ENCODE measurements around the gene STIM1.
"Not testable (repeated sequence)": the region's sequence is repeated elsewhere in the genome, so short reads cannot be mapped to it uniquely, and the experiment has no call there.

STIM1 gene

DNA sequence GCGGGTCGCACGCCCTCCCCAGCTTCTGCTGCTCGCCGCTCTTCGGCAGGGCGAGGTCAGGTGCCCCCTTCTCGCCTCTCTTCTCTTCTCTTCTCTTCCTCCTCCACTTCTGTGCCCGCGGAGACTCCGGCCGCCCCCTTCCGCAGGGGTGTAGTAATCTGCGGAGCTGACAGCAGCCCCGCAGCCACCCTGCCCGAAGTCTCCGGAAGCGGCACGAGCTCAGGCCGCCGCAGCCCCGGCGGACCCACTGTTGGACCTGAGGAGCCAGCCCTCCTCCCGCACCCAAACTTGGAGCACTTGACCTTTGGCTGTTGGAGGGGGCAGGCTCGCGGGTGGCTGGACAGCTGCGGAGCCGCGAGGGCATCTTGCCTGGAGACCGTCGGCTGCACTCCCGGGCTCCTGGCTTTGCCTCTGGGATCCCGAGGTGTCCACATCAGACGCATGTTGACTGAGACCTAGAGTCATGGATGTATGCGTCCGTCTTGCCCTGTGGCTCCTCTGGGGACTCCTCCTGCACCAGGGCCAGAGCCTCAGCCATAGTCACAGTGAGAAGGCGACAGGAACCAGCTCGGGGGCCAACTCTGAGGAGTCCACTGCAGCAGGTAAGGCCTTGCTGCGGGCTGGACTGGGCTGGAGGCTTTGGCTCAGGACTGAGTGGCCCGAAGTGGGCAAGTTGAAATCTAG, 486 bp downstream of the STIM1 start:
- peak; percentile 25 for DNase-seq (ENCODE audit: low read depth)

DNA sequence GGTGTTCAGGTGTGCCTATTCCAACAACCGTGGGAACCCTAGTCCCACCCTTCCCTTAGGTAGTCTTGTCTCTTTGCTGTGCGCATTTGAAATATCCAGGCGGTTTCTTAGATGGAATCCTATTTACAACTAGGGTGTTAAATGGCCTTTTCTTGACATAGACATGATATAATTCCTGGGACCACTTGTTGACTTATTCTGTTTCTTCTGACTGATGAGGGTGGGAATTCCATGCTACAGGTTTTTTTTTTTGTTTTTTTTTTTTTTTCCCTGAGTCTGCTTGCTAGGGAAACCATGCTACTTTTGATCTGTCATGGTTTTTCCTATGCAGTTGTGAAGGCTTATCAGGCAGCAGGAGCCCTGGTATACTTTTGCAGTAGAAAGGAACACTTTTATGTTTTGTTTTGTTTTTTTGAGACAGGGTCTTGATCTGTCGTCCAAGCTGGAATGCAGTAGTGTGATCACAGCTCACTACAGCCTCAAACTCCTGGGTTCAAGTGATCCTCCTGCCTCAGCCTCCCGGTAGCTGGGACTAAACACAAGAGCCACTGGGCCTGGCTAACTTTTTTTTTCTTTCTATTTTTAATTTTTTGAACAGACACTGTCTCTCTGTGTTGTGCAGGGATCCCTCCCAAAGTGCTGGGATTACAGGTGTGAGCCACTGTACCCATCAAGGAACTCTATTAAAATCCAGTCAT, 1.5 kb downstream of the STIM1 start:
- no peak for DNase-seq (ENCODE audit: low read depth)

DNA sequence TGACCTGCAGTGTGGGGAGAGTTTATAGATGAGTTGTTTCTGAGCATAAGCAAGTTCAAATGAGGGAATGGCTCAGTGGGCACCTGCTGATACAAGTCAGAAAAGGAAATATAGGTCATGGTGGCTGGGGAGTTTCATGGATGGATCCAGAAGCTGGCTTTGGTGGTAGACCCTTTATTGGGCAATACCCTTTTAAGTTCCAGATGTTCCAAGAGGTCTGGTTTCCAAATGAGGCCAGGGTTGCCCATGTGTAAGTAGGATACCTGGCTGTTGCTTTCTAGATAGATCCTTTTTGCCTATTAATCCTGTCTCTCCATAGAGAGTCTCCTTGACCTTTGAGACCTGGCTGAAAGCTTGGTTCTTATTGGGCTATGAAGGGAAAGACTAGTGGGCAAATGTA, 2.2 kb downstream of the STIM1 start:
- DNase-seq (ENCODE audit: low read depth): no peak

GRCh38 chr11:3859373-3859881, 4.0 kb downstream of the STIM1 start:
- no peak for DNase-seq (ENCODE audit: low read depth)

DNA sequence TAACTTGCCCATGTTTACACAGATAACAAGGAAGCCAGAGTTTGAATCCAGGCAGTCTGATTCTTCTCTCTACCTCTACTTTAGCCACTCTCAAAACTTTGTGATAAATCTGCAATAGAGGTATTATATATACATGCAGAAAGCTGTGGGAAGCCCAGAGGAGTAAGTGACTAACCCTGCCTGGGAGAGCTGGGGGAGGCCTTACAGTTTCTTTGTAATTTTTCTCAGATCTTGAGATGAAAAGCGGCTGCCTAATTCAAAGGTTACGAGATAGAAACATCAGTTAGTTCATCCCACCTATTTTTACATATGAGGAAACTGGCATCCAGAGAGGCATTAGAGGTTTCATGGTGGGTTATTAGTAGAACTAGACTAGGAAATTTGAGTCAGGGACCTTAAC, 4.9 kb downstream of the STIM1 start:
- DNase-seq (ENCODE audit: low read depth): no peak

GRCh38 chr11:3860898-3861393, 5.5 kb downstream of the STIM1 start:
- not testable (repeated sequence) for DNase-seq (ENCODE audit: low read depth)

DNA sequence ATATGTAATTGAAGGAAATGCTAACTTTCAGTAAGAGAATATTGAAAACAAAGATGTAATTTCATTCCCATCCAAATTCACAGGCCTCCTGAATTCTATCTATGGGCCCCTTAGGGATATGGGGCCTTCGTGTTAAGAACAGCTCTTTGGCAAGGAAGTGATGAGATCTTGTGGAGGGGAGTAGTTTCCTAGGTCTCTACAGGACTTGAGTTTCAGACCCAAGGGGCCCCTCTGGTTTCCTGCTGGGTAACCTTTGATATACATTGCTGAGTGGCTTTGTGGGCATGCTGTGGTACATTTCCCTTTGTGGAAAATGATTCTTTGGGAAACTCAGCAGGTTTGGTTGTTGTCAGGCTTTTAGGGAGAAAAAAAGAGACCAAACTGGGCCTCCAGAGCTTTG, 6.2 kb downstream of the STIM1 start:
- DNase-seq (ENCODE audit: low read depth): no peak

DNA sequence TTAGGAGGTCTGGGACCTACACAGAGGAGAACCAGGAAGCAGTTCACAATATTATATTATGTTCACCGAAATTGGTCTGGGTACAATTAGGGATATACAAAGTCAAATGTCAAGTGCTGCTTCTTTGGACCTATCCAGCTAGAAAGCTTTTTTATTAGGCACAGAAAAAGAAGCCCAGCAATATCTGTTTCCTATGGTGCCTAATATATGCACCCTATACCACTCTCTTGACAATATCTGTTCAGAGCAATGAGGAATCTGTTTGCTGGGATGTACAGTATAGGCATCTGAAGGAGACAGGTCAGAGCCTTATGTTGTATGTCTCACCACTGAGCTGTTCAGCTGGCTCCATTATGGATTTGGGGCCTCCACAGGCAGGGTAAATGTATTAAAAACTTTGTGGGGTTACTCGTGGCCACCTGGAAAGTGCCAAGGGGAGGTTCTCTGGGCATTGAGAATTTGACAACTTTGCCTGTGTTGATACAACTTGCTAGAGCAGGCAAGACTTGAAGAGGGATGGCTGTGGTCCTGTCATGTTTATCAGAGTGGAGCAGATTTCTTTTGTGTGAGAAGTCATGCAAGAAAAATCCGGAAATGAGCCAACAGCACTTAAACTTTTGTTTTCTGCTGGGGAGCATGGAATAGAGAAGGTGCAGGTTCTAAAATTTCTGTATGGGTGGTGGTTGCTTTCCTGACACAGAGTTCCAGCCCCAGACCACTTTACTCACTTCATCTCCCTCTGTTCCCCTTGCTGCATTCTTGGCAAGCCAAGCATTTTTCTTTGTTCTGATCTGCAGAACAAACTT, 10.1 kb downstream of the STIM1 start:
- no peak for DNase-seq (ENCODE audit: low read depth)

DNA sequence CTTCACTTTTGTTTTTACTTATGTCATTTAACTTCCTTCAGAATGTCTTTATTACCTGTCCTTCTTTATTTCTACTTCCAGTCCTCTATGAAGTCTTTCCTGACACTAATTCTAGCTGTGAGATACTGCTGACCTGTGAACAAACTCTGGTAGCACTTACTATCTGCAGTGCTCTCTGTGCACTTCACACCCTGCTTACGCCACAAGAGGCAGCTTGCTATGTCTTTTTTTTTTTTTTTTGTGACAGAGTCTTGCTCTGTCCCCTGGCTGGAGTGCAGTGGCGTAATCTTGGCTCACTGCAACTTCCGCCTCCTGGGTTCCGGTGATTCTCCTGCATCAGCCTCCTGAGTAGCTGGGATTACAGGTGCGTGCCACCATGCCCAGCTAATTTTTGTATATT, 10.7 kb downstream of the STIM1 start:
- no peak for DNase-seq (ENCODE audit: low read depth)

DNA sequence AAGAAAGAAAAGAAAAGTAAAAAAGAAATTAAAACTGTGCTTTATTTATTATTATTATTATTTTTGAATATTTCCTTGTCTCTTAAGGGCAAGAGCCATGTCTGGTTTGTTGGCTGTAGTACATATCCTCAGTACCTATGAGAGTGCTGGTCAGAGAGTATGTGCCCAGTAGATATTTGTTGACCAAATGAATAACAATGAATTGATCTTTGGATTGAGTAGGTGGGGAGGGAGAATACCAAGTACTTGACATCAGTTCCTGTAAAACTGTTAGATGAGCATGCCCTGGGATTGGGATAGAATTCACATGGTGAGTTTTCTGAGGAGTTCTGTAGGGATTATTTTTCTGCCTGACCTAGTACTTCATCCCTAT, 11.4 kb downstream of the STIM1 start:
- no peak for DNase-seq (ENCODE audit: low read depth)

- DNase-seq (ENCODE audit: low read depth): no peak
These were observed 12.0 kb downstream of the STIM1 start for GRCh38 chr11:3867209-3868091.

GRCh38 chr11:3873712-3874349, 18.4 kb downstream of the STIM1 start:
- no peak for DNase-seq (ENCODE audit: low read depth)

GRCh38 chr11:3876613-3877012, 21.1 kb downstream of the STIM1 start:
- DNase-seq (ENCODE audit: low read depth): no peak

DNA sequence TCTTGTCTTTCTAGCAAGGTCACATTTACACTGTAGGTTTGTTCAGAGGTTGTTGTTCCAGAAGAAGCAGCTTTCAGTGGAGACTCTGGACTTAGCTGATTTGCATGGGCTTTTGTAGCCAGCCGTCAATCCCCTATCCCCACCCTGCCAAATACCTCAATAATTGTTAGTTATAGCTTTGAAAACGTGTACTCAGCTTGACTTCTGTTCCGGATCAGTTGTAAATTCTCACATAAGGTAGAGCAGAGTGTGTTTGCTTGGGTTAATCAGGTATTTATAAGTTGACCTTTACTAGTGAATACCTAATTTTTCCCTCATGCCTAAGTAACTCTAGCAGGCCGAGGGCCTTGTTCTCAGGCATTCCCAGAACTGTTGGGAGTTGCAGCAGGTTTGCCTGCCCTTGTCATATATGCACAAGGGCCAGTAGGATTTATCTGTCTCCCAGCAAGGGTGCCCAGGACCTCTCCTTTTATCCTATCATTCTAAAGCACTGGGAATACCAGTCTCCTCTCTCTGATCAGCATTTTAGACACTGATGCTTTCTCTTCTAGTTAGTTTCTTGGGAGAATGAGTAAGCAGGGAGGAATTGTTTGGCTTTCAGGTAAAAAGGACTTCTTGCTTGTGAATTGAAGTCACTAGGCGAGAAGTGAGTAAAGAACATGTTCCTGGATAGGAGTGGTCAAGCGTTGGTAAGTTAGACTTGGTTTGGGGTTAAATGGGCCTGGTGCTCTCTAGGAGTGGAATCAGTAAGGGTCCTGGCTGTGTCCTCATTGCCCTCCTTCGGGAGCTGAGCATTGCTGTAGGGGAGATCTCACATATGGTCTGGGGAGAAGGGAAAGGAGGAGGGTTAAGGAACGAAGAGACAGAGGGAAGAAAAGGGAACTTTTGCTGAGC, 22.1 kb downstream of the STIM1 start:
- DNase-seq (ENCODE audit: low read depth): no peak

- no peak for DNase-seq (ENCODE audit: low read depth)
These were observed 22.8 kb downstream of the STIM1 start for GRCh38 chr11:3878258-3878584.

GRCh38 chr11:3879216-3879966, 23.9 kb downstream of the STIM1 start:
- no peak for DNase-seq (ENCODE audit: low read depth)

GRCh38 chr11:3879967-3880542, 24.6 kb downstream of the STIM1 start:
- no peak for DNase-seq (ENCODE audit: low read depth)

- DNase-seq (ENCODE audit: low read depth): no peak
These were observed 25.3 kb downstream of the STIM1 start for GRCh38 chr11:3880724-3881123.

DNA sequence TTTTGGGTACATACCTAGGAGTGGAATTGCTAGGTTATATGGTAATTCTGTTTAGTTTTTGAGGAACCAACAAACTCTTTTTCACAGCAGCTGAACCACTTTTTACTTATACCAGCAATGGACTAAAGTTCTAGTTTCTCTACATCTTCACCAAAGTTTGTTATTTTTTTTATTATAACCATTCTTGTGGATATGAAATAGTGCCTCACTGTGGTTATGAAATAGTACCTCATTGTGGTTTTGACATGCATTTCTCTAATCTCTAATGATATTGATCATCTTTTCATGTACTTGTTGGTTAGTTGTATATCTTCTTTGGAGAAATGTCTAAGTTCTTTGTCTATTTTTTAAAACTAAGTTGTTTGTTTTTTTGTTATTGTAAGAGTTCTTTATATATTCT, 27.2 kb downstream of the STIM1 start:
- DNase-seq (ENCODE audit: low read depth): no peak

Measured in activated gamma-delta T cell treated with anti-CD3 and anti-CD28 coated beads, Interleukin-2, amount 50 U/mL, for 16 hours (primary cell).